K562 (cell line): Measurements from ENCODE around the gene TMEM200B. TPM values are rescaled to one million over a fixed set of nuclear protein-coding genes. Genes with fewer than 3 reads are reported as not detected.

Experiments
- BHLHE40 ChIP-seq: IDR thresholded peaks from 2 replicates; pipeline ENCODE4 v1.6.1; 2011; ENCODE audit warnings: low read length, improper control_type of control experiment
- CREB3L1 ChIP-seq: fragments of 450-650 bp; IDR thresholded peaks from 2 replicates; pipeline ENCODE4 v1.6.1; 2014; ENCODE audit warnings: low read depth, mild to moderate bottlenecking, moderate library complexity, borderline replicate concordance
- HIVEP1 ChIP-seq: fragments of 250-450 bp; sonication (Bioruptor Pico); IDR thresholded peaks from 2 replicates; pipeline ENCODE4 v1.4.0; 2020; ENCODE audit warnings: mild to moderate bottlenecking
- JUND ChIP-seq, 2 experiments: IDR thresholded peaks; 2 replicates in 1 of 2; 3 replicates in 1 of 2; pipeline ENCODE4 v1.6.1; 2011; ENCODE audit warnings: borderline replicate concordance in 2 of 2, low read depth in 2 of 2, low read length in 2 of 2, improper control_type of control experiment in 1 of 2, missing biosample characterization in 1 of 2, missing genetic modification characterization in 1 of 2, missing genetic modification reagents in 1 of 2
- KLF10 ChIP-seq: fragments of 250-450 bp; sonication (Bioruptor Pico); IDR thresholded peaks from 2 replicates; pipeline ENCODE4 v1.6.1; 2021; ENCODE audit warnings: matching md5 sums
- MIER1 ChIP-seq: fragments of 450-650 bp; IDR thresholded peaks from 2 replicates; pipeline ENCODE4 v1.6.1; 2016; ENCODE audit warnings: antibody characterized with exemption, mild to moderate bottlenecking, low read depth
- ZNF143 ChIP-seq: sonication (generic); formaldehyde crosslinking; IDR thresholded peaks from 2 replicates; pipeline ENCODE4 v1.9.0; 2022; ENCODE audit warnings: mild to moderate bottlenecking, missing genetic modification reagents
- ZNF41 ChIP-seq: fragments of 250-450 bp; sonication (Bioruptor Pico); conservative IDR thresholded peaks from 2 replicates; pipeline ENCODE4 v1.4.0; 2020; ENCODE audit warnings: mild to moderate bottlenecking
- ZNF561 ChIP-seq: fragments of 450-650 bp; formaldehyde crosslinking; conservative IDR thresholded peaks from 2 replicates; pipeline ENCODE4 v1.4.0; 2020; ENCODE audit warnings: mild to moderate bottlenecking, moderate library complexity
- polyA plus RNA-seq, 8 experiments: library from polyadenylated mRNA; depleted of rRNA in 4 of 8; stranded (reverse) in 5 of 8; unstranded in 3 of 8; fragments of >200 nt; fragmentation: Nextera tagmentation in 2 of 8; fragmentation: Illumina TruSeq in 1 of 8; extraction: Ambion mirVana in 2 of 8; extraction: Trizol in 1 of 8; gene quantifications; 2 replicates each; pipeline versions ENCODE4 v1.2.1 to v1.2.3, GENCODE V29; 2011 to 2014; ENCODE audit warnings: inconsistent platforms in 1 of 8, missing spikeins in 1 of 8
- total RNA-seq, 7 experiments: library from RNA; depleted of rRNA in 6 of 7; stranded (reverse); fragments of >200 nt in 6 of 7; fragmentation: Illumina TruSeq in 2 of 7; extraction: Trizol in 2 of 7; gene quantifications; 2 replicates each; pipeline versions ENCODE4 v1.2.1 to v1.2.3, GENCODE V29; 2011 to 2021; ENCODE audit warnings: low replicate concordance in 1 of 7
- TF ChIP-seq, protein P1 (sequence below): fragments of 450-650 bp; IDR thresholded peaks from 2 replicates; pipeline ENCODE4 v1.6.1; 2016; ENCODE audit warnings: low read depth
- TF ChIP-seq, protein P2 (sequence below), 2 experiments: IDR thresholded peaks; 2 replicates each; pipeline ENCODE4 v1.6.1; 2012; ENCODE audit warnings: improper control_type of control experiment in 2 of 2, low read depth in 2 of 2, low read length in 2 of 2, borderline replicate concordance in 1 of 2
- TF ChIP-seq, protein P3 (sequence below): fragments of 450-650 bp; IDR thresholded peaks from 2 replicates; pipeline ENCODE4 v1.6.1; 2016; ENCODE audit warnings: low read depth, mild to moderate bottlenecking, moderate library complexity

Gene TMEM200B
- total and polyA plus RNA-seq, 9 of the 15 experiments (the other 6 are each of a cell fraction or from before 2014, with no cell fraction given), result 0.04 to 0.35 (median 0.10) TPM; not detected in 1

GRCh38 chr1:29124366-29125236 lies 898 bp upstream of the TMEM200B start (continued):
- TF ChIP-seq, protein P1, sequence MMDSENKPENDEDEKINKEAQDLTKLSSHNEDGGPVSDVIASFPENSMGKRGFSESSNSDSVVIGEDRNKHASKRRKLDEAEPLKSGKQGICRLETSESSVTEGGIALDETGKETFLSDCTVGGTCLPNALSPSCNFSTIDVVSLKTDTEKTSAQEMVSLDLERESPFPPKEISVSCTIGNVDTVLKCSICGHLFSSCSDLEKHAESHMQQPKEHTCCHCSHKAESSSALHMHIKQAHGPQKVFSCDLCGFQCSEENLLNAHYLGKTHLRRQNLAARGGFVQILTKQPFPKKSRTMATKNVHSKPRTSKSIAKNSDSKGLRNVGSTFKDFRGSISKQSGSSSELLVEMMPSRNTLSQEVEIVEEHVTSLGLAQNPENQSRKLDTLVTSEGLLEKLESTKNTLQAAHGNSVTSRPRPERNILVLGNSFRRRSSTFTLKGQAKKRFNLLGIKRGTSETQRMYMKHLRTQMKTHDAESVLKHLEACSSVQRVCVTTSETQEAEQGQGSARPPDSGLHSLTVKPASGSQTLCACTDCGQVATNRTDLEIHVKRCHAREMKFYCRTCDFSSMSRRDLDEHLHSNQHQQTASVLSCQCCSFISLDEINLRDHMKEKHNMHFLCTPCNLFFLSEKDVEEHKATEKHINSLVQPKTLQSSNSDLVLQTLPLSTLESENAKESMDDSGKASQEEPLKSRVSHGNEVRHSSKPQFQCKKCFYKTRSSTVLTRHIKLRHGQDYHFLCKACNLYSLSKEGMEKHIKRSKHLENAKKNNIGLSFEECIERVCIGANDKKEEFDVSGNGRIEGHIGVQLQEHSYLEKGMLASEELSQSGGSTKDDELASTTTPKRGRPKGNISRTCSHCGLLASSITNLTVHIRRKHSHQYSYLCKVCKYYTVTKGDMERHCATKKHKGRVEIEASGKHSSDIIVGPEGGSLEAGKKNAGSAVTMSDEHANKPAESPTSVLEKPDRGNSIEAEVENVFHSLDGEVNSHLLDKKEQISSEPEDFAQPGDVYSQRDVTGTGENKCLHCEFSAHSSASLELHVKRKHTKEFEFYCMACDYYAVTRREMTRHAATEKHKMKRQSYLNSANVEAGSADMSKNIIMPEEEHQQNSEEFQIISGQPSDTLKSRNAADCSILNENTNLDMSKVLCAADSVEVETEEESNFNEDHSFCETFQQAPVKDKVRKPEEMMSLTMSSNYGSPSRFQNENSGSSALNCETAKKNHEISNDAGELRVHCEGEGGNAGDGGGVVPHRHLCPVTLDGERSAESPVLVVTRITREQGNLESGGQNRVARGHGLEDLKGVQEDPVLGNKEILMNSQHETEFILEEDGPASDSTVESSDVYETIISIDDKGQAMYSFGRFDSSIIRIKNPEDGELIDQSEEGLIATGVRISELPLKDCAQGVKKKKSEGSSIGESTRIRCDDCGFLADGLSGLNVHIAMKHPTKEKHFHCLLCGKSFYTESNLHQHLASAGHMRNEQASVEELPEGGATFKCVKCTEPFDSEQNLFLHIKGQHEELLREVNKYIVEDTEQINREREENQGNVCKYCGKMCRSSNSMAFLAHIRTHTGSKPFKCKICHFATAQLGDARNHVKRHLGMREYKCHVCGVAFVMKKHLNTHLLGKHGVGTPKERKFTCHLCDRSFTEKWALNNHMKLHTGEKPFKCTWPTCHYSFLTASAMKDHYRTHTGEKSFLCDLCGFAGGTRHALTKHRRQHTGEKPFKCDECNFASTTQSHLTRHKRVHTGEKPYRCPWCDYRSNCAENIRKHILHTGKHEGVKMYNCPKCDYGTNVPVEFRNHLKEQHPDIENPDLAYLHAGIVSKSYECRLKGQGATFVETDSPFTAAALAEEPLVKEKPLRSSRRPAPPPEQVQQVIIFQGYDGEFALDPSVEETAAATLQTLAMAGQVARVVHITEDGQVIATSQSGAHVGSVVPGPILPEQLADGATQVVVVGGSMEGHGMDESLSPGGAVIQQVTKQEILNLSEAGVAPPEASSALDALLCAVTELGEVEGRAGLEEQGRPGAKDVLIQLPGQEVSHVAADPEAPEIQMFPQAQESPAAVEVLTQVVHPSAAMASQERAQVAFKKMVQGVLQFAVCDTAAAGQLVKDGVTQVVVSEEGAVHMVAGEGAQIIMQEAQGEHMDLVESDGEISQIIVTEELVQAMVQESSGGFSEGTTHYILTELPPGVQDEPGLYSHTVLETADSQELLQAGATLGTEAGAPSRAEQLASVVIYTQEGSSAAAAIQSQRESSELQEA, result no peak
- TF ChIP-seq HIVEP1 (CRISPR knock-in tag) (no peak), MIER1 (no peak), KLF10 (CRISPR knock-in tag) (no peak), JUND (IDR thresholded peaks at IDR 0.05; ENCODE audit: borderline replicate concordance, low read depth, low read length) (no peak), JUND (tag; IDR thresholded peaks at IDR 0.05; ENCODE audit: borderline replicate concordance, low read depth, low read length) (no peak), ZNF143 (CRISPR knock-in tag) (0 out of 2 replicates have a peak, but pooled peaks have one; percentile 25), BHLHE40 (no peak), ZNF561 (CRISPR knock-in tag) (no peak), CREB3L1 (no peak; the same call in 1 of the 2 replicates), ZNF41 (CRISPR knock-in tag) (no peak)
- TF ChIP-seq, protein P2, sequence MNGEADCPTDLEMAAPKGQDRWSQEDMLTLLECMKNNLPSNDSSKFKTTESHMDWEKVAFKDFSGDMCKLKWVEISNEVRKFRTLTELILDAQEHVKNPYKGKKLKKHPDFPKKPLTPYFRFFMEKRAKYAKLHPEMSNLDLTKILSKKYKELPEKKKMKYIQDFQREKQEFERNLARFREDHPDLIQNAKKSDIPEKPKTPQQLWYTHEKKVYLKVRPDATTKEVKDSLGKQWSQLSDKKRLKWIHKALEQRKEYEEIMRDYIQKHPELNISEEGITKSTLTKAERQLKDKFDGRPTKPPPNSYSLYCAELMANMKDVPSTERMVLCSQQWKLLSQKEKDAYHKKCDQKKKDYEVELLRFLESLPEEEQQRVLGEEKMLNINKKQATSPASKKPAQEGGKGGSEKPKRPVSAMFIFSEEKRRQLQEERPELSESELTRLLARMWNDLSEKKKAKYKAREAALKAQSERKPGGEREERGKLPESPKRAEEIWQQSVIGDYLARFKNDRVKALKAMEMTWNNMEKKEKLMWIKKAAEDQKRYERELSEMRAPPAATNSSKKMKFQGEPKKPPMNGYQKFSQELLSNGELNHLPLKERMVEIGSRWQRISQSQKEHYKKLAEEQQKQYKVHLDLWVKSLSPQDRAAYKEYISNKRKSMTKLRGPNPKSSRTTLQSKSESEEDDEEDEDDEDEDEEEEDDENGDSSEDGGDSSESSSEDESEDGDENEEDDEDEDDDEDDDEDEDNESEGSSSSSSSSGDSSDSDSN (IDR thresholded peaks at IDR 0.05; ENCODE audit: borderline replicate concordance in 1 of 2, low read depth in 2 of 2, low read length in 2 of 2), result no peak
- TF ChIP-seq, protein P3, sequence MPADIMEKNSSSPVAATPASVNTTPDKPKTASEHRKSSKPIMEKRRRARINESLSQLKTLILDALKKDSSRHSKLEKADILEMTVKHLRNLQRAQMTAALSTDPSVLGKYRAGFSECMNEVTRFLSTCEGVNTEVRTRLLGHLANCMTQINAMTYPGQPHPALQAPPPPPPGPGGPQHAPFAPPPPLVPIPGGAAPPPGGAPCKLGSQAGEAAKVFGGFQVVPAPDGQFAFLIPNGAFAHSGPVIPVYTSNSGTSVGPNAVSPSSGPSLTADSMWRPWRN, result no peak
